Nephron progenitor cell (in vitro differentiated cells): ENCODE measurements around the gene ACP3.
"Not testable (repeated sequence)": the region's sequence is repeated elsewhere in the genome, so short reads cannot be mapped to it uniquely, and the experiment has no call there.

Experiments used
- DNase-seq: peaks from one replicate; pipeline ENCODE4 v3.0.0; 2021
- H3K27ac Mint-ChIP-seq: 2 replicates; pipeline ENCODE4 v1.8.0; 2021; ENCODE audit warnings: mild to moderate bottlenecking, moderate library complexity, mixed read lengths
- H3K27me3 Mint-ChIP-seq: 2 replicates; pipeline ENCODE4 v1.8.0; 2021; ENCODE audit warnings: mild to moderate bottlenecking, low read depth, mixed read lengths; ENCODE audit not compliant: poor library complexity
- H3K36me3 Mint-ChIP-seq: 2 replicates; pipeline ENCODE4 v1.8.0; 2021; ENCODE audit warnings: low read depth, mixed read lengths
- H3K4me1 Mint-ChIP-seq: 2 replicates; pipeline ENCODE4 v1.8.0; 2021; ENCODE audit warnings: mixed read lengths
- H3K4me3 Mint-ChIP-seq: 2 replicates; pipeline ENCODE4 v1.8.0; 2021; ENCODE audit warnings: mild to moderate bottlenecking, moderate library complexity, mixed read lengths
- H3K9me3 Mint-ChIP-seq: 2 replicates; pipeline ENCODE4 v1.8.0; 2021; ENCODE audit warnings: mild to moderate bottlenecking, moderate library complexity, mixed read lengths
- TF ChIP-seq, protein P1 (sequence below): fragments of 200-600 bp; sonication (generic); IDR thresholded peaks from 2 replicates; pipeline ENCODE4 v1.5.0; 2021; ENCODE audit warnings: antibody characterized with exemption

The ACP3 gene

DNA sequence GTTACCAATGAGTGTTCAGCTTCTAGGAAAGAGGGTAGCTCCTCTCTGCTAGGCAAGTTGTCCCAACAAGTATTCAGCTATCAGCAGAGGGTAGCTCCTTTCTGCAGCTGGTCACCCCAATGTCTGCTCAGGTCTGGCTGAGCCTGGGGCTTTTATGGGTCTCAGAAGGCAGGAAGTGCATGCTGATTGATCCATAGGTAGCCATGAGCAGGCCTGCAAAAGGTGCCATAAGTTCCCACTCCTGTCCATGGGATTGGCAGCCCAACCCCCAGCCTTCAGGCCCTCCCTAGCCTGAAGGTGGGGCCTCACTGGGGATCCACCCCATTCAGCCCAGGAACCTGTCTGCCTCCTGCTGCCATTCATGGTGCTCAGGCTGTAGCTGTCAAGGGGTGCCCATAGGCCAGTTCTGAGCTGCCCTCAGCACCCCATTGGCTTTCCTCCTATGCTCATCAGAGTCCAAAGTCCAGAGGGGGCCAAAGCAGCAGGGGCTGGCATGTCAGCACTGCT, 65.5 kb downstream of the ACP3 start:
- H3K4me1 Mint-ChIP-seq: peaks cover 37% of the 10 kb centered on the region

GRCh38 chr3:132386259-132386658, 69.1 kb downstream of the ACP3 start:
- H3K9me3 Mint-ChIP-seq: peaks cover 6% of the 10 kb centered on the region
- no peak overlapping the region for H3K27ac Mint-ChIP-seq
- H3K4me3 Mint-ChIP-seq: no peak overlapping the region
- TF ChIP-seq, protein P1, sequence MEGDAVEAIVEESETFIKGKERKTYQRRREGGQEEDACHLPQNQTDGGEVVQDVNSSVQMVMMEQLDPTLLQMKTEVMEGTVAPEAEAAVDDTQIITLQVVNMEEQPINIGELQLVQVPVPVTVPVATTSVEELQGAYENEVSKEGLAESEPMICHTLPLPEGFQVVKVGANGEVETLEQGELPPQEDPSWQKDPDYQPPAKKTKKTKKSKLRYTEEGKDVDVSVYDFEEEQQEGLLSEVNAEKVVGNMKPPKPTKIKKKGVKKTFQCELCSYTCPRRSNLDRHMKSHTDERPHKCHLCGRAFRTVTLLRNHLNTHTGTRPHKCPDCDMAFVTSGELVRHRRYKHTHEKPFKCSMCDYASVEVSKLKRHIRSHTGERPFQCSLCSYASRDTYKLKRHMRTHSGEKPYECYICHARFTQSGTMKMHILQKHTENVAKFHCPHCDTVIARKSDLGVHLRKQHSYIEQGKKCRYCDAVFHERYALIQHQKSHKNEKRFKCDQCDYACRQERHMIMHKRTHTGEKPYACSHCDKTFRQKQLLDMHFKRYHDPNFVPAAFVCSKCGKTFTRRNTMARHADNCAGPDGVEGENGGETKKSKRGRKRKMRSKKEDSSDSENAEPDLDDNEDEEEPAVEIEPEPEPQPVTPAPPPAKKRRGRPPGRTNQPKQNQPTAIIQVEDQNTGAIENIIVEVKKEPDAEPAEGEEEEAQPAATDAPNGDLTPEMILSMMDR: no peak
- peaks cover 4% of the 10 kb centered on the region for H3K27me3 Mint-ChIP-seq
- H3K4me1 Mint-ChIP-seq: peaks cover 5% of the 10 kb centered on the region
- H3K36me3 Mint-ChIP-seq: peaks cover 21% of the 10 kb centered on the region
- no peak for DNase-seq

More for the DNA sequence above, 65.5 kb downstream of the ACP3 start:
- Mint-ChIP-seq H3K36me3 (peaks cover 31% of the 10 kb centered on the region), H3K4me3 (no peak overlapping the region), H3K27me3 (no peaks in the 10 kb centered on the region), H3K27ac (no peak overlapping the region), H3K9me3 (peaks cover 24% of the 10 kb centered on the region)
- no peak for DNase-seq
- TF ChIP-seq, protein P1: no peak

- not testable (repeated sequence) for H3K27ac Mint-ChIP-seq, H3K27me3 Mint-ChIP-seq, H3K9me3 Mint-ChIP-seq, H3K4me1 Mint-ChIP-seq, H3K4me3 Mint-ChIP-seq, DNase-seq
- peaks cover 12% of the 10 kb centered on the region for H3K36me3 Mint-ChIP-seq
Observed at GRCh38 chr3:132392675-132393074, 75.5 kb downstream of the ACP3 start.

DNA sequence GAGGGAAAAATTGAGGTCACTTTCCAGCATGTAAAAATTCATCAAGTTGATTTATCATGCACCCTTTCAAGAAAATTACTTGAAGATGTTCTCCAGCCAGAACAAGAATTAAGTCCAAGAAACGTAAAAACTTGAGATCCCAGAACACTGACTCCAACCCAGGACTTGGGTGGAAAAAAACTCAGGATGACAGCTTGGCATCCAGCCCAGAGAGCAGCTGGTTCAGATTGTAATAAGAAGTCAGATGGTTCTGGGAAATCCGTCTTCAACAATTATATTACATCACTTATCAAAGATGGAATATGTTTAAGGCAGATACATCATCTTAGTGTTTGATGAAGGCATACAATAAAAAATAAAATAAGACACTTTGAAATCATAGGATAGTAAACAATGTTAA, 77.1 kb downstream of the ACP3 start:
- H3K27me3 Mint-ChIP-seq: peaks cover 3% of the 10 kb centered on the region
- TF ChIP-seq, protein P1: no peak
- H3K4me3 Mint-ChIP-seq: no peak overlapping the region
- H3K27ac Mint-ChIP-seq: no peak overlapping the region
- H3K9me3 Mint-ChIP-seq: no peaks in the 10 kb centered on the region
- no peaks in the 10 kb centered on the region for H3K4me1 Mint-ChIP-seq
- no peak for DNase-seq
- peaks cover 12% of the 10 kb centered on the region for H3K36me3 Mint-ChIP-seq

GRCh38 chr3:132395126-132395525, 77.9 kb downstream of the ACP3 start:
- Mint-ChIP-seq H3K4me3 (no peak overlapping the region), H3K27me3 (peaks cover 3% of the 10 kb centered on the region), H3K4me1 (no peaks in the 10 kb centered on the region), H3K36me3 (peaks cover 12% of the 10 kb centered on the region), H3K9me3 (no peaks in the 10 kb centered on the region), H3K27ac (no peak overlapping the region)
- DNase-seq: no peak
- TF ChIP-seq, protein P1: no peak

DNA sequence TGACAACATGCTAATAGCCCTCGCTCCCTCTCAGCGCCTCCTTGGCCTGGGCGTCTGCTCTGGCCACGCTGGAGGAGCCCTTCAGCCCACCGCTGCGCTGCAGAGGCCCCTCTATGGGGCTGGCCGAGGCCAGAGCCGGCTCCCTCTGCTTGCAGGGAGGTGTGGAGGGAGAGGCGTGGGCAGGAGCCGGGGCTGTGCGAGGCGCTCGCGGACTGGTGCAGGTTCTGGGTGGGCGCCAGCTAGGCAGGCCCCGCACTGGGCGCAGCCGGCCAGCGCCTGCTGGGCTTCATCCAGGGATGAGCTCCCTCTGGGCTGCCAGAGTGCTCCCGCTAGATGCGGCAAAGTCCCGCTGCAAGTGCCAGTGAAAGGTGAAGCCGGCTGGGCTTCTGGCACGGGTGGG, 79.0 kb downstream of the ACP3 start:
- Mint-ChIP-seq H3K27ac (no peak overlapping the region), H3K9me3 (no peaks in the 10 kb centered on the region), H3K36me3 (peaks cover 4% of the 10 kb centered on the region), H3K27me3 (peaks cover 3% of the 10 kb centered on the region), H3K4me1 (no peaks in the 10 kb centered on the region), H3K4me3 (no peak overlapping the region)
- TF ChIP-seq, protein P1: no peak
- no peak for DNase-seq

- not testable (repeated sequence) for H3K9me3 Mint-ChIP-seq, H3K4me1 Mint-ChIP-seq, H3K4me3 Mint-ChIP-seq, DNase-seq, H3K36me3 Mint-ChIP-seq, H3K27me3 Mint-ChIP-seq, H3K27ac Mint-ChIP-seq
Observed at GRCh38 chr3:132396776-132397175, 79.6 kb downstream of the ACP3 start.
